RCC 7860 (cell line): ENCODE data around the gene GRM4.

ENCODE experiments used
- DNase-seq: peaks from one replicate; pipeline ENCODE4 v3.0.0-alpha.2; 2015; ENCODE audit warnings: low spot score
- FAIRE-seq: peaks from 2 replicates; lab custom pipeline; 2012; peaks lifted over from hg19 to GRCh38; lab: Jason Lieb, UNC

The GRM4 gene

GRCh38 chr6:34090529-34090928 lies 55.4 kb downstream of the GRM4 start:
- FAIRE-seq, result no peak
- no peak for DNase-seq

- no peak for DNase-seq
- no peak for FAIRE-seq
These were observed 59.3 kb downstream of the GRM4 start for GRCh38 chr6:34086558-34086957.

- no peak for DNase-seq
- FAIRE-seq, result no peak
These were observed 60.3 kb downstream of the GRM4 start for GRCh38 chr6:34085453-34086170.

- DNase-seq (no peak), FAIRE-seq (no peak)
These were observed 61.1 kb downstream of the GRM4 start for GRCh38 chr6:34084591-34085290.

- no peak for FAIRE-seq
These were observed 62.8 kb downstream of the GRM4 start for GRCh38 chr6:34082864-34083626.

GRCh38 chr6:34082348-34082747 lies 63.5 kb downstream of the GRM4 start:
- FAIRE-seq (no peak), DNase-seq (no peak)

More at GRCh38 chr6:34082864-34083626, 62.8 kb downstream of the GRM4 start:
- no peak for DNase-seq

GRCh38 chr6:34080357-34080756 lies 65.5 kb downstream of the GRM4 start:
- FAIRE-seq, result no peak
- no peak for DNase-seq

- FAIRE-seq, result no peak
- no peak for DNase-seq
These were observed 66.0 kb downstream of the GRM4 start for GRCh38 chr6:34079899-34080298.

- no peak for FAIRE-seq
- DNase-seq, result no peak
These were observed 70.0 kb downstream of the GRM4 start for GRCh38 chr6:34075906-34076305.

GRCh38 chr6:34074064-34074742 lies 71.7 kb downstream of the GRM4 start:
- DNase-seq, result no peak
- no peak for FAIRE-seq

GRCh38 chr6:34073540-34073939 lies 72.3 kb downstream of the GRM4 start:
- FAIRE-seq, result no peak

GRCh38 chr6:34072727-34073126 lies 73.2 kb downstream of the GRM4 start:
- FAIRE-seq, result no peak
- DNase-seq, result no peak

More at GRCh38 chr6:34073540-34073939, 72.3 kb downstream of the GRM4 start:
- no peak for DNase-seq

- DNase-seq, result no peak
- no peak for FAIRE-seq
These were observed 74.0 kb downstream of the GRM4 start for GRCh38 chr6:34071884-34072379.

- DNase-seq, result no peak
- FAIRE-seq, result no peak
These were observed 74.6 kb downstream of the GRM4 start for GRCh38 chr6:34071136-34071883.

- FAIRE-seq, result no peak
- DNase-seq, result no peak
These were observed 75.4 kb downstream of the GRM4 start for GRCh38 chr6:34070315-34071135.

- DNase-seq (no peak), FAIRE-seq (no peak)
These were observed 77.3 kb downstream of the GRM4 start for GRCh38 chr6:34068462-34069044.

- FAIRE-seq (no peak), DNase-seq (no peak)
These were observed 78.1 kb downstream of the GRM4 start for GRCh38 chr6:34067814-34068213.

- FAIRE-seq (no peak), DNase-seq (no peak)
These were observed 78.8 kb downstream of the GRM4 start for GRCh38 chr6:34066772-34067770.
